HG02759 (cell line): ENCODE results near the gene AMFR.
A peak's percentile ranks its signal among the peaks of the same experiment; 100 is the strongest.

Experiments
- ATAC-seq: cut with Tn5 transposase; IDR thresholded peaks from one replicate; pipeline ENCODE4 v1.9.1; 2021; ENCODE audit warnings: mild to moderate bottlenecking, moderate library complexity; ENCODE audit not compliant: unreplicated experiment

AMFR gene

DNA sequence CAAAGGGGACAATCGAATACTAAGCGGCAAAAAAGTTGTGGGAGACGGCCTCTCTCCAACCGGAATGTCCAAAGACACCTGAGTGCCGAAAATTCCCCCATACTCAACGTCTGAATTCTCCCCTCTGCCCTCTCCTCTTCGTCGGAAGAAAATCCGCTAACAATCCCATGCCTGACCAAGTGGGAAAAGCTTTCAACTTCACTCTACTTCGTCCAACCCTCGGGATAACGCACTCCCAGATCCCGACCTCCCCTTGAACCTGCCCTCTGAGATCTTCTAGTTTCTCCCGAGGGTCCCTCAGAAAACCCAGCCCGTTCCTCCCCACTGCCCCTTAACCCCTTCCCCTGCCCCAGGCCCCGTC, 961 bp downstream of the AMFR start:
- no peak for ATAC-seq

DNA sequence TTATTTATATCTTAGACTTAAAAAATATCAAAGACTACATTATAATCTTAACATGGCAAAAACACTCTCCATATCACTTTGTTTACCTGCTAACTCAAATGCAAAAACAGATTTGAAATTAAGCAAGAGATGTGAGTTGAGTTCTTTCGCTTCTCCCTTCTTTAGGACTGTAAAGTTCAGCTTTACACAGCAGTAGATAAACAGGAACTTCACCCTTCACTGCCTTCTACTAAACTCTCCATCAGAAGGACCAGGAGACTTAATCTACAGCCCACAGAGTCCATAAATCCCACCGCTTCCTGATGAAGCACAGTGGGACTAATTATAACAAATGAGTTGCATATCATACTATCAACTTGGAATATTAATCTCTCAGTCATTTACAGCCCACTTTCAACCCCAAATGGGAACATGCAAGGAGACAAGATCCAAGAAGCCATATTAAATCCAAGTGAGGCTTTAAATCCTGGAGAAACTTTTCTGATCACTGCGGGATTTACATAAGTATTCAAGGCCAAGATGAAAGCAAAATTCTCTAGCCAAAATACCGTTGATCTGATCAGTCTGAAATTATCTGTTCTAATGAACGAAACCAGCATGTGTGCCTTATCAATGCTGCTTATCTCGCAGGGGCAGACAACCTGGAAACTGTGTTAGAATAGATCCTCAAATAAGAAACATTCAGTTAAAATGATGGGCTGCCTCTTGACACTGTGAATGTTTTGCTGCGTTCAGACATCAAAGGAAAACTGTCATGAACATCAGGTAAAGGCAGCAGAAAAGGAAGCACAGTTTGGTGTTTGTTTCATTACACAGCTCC, 1.6 kb downstream of the AMFR start:
- no peak for ATAC-seq

DNA sequence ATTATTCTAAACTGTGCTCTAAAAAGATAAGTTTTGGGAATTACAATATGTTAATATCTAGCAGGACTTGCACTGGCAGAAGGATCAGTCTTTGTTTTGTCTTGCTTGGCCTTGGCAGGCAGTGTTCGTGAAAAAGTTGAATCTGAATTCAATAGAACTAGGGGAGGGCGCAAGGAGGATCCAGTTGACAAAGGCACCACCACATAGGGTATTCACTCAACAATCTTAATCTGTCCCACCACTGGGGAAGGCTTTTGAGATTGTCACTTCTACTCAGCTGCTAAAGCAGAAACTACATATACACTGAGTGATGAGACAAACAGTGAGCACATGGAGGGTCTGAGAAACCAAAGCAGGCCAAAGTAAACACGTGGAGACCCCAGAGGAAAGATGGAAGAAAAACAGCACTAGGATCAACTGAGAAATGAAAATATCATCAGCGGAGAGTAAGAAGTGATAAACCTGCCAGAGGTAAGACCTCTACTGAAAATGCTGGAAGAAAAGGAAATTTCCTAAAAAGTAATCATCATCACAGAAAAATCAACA, 2.4 kb downstream of the AMFR start:
- ATAC-seq: no peak

DNA sequence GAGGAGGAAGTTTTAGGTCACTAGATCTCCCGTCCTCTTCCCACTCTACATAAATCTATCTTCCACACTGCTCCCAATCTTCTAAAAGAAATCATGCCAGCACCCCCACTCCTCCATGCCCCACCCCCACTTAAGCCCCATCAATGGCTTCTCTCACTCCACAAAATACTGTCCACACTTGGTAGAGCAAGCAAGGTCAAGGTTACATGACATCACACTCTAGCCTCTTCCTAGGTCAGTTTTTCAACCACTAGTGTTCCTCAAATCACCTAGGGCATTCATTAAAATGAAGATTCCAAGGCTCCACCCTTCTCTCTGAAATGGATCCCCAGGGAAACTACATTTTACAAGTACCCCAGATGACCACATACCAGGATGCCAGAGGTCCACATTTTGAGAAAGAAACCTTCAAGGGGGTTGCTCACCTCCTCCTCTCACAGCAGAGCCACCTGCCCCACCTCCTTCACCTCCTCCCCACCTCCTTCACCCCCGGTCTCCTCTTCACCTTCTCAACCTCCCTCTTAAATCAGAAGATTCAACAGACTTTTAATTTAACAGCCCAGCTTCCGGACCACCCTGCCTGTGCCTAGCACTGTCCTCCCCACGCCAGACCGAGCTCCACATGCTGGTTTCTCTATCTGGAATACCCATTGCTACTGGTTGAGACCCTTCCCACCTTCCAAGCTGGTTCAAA, 3.2 kb downstream of the AMFR start:
- ATAC-seq: no peak

DNA sequence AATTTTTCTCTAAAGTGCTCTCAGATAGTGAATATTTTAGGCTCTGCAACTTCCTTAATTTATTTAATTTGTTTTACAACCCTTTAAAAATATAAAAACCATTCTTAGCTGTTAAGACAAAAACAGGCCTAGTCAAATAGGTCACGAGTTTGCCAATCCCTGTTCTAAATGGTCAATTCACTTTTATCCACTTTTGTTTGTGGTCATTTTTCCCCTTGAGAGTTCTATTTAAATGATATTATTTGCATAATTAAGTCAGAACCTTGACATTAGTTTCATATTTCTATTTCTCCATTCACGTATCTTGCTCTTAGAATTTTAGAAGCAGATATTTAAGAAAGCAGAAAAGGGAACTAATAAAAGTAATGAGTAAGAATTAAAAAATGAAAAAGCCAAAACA, 4.0 kb downstream of the AMFR start:
- ATAC-seq: no peak

DNA sequence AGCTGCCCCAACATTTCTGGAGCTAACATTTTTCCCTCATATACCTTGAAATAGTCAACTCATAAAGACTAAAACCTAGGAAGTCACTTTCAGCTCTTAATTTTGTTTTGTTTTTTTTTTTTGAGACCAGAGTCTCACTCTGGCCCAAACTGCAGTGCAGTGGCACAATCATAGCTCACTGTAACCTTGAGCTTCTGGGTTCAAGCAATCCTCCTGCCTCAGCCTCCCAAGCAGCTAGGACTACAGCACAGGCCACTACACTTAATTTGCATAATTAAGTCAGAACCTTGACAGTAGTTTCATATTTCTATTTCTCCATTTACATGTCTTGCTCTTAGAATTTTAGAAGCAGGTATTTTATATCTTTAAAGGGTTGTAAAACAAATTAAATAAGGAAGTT, 4.7 kb downstream of the AMFR start:
- no peak for ATAC-seq

DNA sequence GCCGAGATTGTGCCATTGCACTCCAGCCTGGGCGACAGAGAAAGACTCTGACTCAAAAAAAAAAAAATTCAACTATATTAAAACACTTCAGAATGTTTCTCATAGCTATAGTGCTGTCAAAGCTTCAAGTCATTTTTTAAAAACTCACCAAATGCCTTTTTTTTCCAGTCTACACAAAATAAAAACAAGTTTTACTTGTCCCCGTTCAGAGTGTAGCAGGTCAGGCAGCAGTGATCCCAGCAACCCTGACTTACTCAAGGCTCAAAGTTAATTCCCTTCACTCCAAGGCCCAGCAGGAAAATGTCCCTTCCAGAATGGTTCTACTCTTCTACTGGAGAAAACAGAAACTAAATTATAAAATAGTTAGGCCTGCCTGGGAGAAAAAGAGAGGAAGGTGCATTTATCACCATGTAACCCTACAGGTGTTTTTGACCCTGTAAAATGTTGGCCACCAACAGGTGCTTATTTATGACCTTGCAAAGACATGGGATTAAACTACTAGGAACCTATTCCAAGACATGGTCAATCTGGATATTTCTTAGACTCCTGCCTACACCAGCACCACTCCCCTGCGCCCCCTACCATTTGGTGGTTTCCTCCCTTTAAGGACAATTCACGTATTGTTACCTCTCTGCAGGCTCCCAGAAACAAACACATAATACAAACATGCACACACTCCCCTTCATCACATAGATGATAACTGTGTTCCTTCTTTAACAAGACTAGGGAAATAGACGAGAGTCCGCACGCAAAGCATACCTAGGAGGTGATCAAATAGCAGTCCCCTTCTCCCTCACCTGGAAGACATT, 5.4 kb downstream of the AMFR start:
- ATAC-seq: no peak

DNA sequence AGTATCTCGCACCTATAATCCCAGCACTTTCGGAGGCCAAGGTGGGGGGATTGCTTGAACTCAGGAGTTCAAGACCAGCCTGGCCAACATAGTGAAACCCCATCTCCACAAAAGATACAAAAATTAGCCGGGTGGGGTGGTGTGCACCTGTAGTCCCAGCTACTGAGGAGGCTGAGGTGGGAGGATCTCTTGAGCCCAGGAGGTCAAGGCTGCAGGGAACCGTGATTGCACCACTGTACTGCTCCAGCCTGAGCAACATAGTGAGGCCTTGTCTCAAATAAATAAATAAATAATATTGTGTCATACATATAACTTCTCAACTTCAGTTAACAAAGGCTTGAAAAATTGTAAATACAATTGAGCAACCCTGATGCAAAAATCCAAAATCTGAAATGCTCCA, 8.2 kb downstream of the AMFR start:
- ATAC-seq: no peak

DNA sequence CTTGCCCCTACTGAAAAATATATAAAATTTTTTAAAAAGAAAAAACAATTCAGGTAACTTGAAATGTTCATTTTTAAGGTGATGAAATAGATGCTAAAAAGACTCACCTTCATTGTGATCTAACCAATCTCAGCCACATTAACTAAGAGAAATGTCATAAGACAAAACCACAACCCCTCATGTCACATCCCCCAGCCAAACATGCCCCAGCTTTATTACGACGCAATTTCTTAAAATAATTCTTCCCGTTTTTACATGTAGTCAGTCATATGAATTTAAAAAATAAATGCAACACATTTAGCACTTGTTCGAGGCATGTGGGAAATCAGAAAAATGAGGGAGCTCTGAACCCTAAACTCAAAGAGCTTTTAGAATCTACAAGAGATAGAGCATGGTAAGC, 9.5 kb downstream of the AMFR start:
- no peak for ATAC-seq

DNA sequence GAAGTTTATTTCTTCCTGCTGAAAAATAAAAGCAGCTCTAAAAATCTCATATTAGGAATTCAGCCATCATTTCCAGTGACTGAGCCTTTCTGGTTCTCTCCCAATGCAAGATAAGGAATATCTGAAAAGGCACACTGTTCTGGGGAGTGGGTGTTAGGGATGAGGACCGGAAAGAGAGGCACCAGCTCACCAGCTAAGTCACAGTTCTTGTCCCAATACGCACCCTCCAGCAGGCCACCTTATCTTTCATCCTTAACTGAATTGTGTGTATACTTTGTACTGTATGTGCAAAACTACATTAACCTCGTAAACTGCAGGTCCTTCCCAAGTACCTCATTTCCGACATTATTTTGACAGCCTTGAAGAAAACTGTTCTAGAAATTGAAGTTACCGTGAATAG, 11.0 kb downstream of the AMFR start:
- ATAC-seq: no peak

DNA sequence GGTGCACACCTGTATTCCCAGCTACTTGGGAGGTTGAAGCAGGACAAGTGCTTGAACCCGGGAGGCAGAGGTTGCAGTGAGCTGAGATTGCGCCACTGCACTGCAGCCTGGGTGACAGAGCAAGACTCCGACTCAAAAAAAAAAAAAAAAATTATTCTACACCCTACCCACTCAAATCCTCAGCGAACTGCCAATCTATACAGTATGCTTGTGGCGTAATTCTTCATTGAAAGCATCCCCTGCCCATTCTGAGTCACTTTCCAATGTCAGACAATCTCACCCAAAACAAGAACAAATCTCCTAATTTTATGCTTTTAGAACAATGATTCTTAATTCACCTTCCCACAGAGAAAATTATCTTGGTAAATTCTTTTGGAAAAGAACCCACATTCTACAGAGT, 12.0 kb downstream of the AMFR start:
- no peak for ATAC-seq

DNA sequence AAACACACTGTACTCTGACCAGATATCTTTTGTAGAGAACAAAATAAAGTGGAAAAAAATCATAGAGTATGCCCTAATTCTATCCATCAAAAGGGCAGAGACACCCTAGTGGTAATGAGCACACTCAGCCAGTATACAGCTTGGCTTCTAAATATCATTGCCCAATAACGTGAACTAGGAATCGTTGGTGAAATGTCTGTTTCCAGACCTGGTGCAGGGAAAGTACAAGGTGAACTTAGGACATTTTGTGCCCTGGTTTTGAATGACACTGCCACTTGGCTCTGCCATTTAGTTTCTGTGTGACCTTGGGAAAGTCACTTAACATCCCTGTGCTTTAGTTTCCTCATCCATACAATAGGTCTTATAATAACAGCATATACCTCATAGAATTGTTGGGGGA, 13.7 kb downstream of the AMFR start:
- no peak for ATAC-seq

DNA sequence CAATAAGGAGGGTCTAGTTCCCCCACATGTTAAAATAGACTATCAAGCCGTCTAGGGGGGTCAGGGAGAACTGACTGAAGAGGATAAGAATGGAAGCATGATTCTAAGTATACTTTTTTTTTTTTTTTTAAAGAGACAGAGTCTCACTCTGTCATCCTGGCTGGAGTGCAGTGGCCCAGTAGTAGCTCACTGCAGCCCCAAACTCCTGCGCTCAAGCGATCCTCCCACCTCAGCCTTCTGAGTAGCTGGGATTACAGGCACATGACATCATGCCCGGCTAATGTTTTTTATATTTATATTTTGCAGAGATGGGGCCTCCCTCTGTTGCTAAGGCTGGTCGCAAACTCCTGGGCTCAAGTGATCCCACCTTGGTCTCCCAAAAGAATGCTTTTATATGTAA, 14.2 kb downstream of the AMFR start:
- ATAC-seq: no peak

DNA sequence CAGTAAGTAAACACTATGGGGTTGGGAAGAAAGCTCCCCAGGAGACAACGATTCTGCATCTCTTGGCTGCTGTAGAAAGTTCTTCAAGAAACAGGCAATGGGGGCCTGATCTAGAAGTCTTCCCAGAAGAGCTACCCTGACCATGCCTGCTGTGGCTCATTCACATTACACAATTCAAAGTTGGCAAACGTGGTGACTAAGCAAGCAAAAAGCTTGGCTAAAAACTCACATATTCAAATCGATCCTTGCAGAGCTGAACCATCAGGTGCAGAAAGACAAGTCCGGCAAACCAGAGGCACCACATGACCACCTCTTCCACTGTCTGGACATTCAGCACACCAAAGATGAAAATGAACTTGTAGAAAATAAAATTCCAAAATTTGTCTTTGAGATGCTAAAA, 16.1 kb downstream of the AMFR start:
- ATAC-seq: no peak

DNA sequence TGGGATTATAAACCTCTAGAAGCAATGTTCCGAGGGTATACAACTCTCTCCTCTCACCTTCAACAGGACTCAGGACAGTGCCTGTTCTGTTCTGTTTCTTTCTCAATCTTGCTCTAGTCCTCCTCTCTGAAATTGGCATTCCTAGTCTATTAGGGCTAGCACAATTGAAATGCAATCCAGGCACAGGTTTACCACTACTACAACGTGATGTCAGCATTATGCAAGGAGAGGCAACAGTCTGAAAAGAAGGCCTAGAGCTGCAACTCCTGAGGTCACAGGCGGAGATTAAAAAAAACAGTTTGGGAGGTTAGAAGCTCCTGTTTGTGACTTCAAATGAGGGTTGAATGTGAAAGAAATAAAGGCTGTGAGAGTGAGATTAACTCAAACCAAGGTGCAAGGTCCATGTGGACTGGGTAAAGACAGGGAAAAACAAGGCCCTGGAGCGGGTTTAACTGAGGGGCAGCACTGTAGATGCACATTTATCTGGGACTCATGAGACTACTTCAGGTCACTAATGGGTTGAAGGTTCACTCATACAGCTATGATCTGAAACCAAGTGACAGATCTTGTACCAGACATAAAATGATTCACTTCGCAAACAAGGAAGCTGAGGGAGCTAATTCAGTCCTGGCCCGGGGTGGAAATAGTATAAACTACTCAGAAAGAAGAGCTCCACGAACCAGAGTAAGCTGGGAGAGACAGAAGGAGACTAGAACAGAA, 16.8 kb downstream of the AMFR start:
- ATAC-seq: no peak

DNA sequence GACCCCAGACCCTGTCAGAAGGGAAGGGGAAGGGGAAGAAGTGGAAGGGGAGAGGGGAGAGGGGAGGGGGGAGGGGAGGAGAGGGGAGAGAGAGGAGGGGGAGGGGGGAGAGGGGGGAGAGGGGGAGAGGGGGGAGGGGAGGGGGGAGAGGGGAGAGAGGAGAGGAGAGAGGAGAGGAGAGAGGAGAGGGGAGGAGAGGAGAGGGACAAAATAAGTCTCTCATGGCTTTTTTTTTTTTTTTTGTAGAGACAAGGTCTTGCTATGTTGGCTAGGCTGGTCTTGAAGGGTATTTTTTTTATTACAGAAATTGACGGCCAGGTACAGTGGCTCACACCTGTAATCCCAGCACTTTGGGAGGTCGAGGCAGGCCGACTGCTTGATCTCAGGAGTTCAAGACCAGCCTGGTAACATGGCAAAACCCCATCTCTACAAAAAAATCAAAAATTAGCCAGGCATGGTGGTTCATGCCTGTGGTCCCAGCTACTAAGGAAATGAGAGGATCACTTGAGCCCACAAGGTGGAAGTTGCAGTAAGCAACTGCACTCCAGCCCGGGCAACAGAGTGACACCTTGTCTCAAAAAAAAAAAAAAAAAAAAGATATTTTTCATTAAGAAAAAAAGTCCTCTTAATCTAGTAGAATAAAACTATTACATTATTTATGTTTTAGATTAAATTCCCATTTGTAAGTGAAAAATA, 19.2 kb downstream of the AMFR start:
- ATAC-seq: no peak

DNA sequence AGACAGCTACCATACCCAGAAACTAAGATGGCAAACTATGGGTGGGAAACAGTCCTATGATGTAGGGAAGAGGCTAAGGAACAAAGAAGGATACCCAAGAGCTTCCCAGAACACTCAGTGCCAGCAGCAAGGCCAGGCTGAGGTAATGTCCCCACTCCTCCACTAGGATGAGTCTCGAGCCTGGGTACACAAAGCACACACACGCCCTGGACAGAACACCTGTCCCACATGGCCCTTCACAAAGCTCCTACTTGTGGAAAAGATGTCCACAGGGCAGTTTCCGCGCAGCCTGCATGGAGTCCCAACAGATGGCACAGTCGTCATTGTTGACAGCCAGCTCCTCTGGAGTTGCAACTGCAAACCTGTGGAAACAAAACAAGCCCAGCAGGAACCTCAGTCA, 23.9 kb downstream of the AMFR start:
- peak; percentile 42 for ATAC-seq

DNA sequence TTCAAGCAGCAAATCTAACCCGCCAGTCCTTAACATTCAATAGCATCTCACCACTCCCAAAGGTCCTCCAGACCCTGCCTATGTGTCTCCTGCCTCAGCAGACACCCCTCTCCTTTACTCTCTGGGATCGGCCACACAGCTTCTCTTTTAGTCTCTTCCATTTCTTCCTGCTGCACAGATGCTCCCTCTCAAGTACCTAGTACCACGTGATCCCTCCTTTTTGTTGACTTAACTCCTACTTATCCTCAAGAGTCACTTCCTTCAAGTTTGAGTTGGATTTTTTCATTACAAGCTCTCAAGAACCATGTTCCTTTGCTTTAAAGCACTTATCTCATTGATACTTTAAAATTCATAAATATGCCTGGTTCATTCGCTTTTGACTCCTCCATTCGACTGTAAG, 24.9 kb downstream of the AMFR start:
- ATAC-seq: no peak

DNA sequence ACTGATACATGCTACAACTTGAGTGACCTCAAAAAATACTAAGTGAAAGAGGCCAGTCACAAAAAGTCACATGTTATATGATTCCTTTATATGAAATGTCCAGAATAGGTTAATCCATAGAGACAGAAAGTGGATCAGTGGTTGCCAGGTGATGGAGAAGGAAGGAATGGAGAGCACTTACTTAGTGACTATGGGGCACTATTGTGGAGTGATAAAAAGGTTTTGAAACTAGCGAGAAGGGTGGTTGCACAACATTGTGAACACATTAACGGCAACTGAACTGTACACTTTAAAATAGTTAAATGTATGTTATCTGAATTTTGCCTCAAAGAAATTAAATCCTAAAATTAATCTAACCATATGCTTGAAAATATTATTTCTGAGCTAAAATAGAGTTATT, 25.9 kb downstream of the AMFR start:
- no peak for ATAC-seq

DNA sequence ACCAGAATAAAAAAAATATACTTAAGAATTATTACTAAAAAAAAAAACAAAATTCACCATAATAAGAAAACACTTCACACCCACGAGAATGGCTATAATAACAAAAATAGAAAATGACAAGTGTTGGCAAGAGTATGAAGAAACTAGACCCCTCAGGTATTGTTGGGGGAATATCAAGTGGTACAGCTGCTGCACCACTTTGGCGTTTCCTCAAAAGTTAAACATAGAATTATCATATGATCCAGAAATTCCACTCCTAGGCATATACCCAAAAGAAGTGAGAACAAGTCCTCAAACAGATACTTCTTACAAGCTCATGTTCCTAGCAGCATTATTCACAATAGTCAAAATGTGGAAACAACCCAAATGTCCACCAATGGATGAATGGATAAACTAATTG, 26.3 kb downstream of the AMFR start:
- ATAC-seq: no peak
